Measurements from ENCODE around the gene ATP10A.

DNA sequence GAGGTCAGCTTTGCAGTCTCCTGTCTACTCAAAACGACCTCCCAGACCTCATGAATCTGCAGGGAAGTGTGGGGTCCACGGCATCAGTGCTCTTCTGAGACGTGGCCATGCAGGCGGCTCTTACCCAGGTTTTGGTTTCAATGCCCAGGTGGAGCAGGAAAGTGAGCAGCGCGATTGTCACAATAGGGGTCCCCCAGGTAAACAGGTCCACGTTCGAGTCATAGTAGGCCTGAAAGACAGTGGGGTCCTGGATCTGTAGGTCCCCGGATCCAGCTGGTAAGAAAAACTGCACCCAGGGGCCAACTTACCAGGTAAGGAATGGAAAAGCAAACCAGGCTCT is 182.5 kb downstream of the ATP10A start:
- TF ChIP-seq, protein P1, sequence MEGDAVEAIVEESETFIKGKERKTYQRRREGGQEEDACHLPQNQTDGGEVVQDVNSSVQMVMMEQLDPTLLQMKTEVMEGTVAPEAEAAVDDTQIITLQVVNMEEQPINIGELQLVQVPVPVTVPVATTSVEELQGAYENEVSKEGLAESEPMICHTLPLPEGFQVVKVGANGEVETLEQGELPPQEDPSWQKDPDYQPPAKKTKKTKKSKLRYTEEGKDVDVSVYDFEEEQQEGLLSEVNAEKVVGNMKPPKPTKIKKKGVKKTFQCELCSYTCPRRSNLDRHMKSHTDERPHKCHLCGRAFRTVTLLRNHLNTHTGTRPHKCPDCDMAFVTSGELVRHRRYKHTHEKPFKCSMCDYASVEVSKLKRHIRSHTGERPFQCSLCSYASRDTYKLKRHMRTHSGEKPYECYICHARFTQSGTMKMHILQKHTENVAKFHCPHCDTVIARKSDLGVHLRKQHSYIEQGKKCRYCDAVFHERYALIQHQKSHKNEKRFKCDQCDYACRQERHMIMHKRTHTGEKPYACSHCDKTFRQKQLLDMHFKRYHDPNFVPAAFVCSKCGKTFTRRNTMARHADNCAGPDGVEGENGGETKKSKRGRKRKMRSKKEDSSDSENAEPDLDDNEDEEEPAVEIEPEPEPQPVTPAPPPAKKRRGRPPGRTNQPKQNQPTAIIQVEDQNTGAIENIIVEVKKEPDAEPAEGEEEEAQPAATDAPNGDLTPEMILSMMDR (IDR thresholded peaks at IDR 0.05): no peak
- TF ChIP-seq POLR2A (IDR thresholded peaks at IDR 0.05): no peak
